Raji (cell line): ENCODE measurements around the gene CLDN9.
A peak's percentile ranks its signal among the peaks of the same experiment; 100 is the strongest.

Experiments used
- POLR2A ChIP-seq: IDR thresholded peaks from 2 replicates; pipeline ENCODE4 v1.6.1; 2011; ENCODE audit warnings: low read depth, low read length, control low read depth; ENCODE audit not compliant: insufficient read depth

Gene CLDN9

GRCh38 chr16:2981899-2982250 is 30.8 kb upstream of the CLDN9 start:
- 0 out of 2 replicates have a peak, but pooled peaks have one; percentile 21 for TF ChIP-seq POLR2A

GRCh38 chr16:2982402-2982801 is 30.3 kb upstream of the CLDN9 start:
- no peak for TF ChIP-seq POLR2A

- no peak; the same call in 1 of the 2 replicates for TF ChIP-seq POLR2A
These were observed 29.0 kb upstream of the CLDN9 start for GRCh38 chr16:2983706-2984136.

GRCh38 chr16:2985462-2985861 is 27.3 kb upstream of the CLDN9 start:
- TF ChIP-seq POLR2A: no peak

GRCh38 chr16:2985893-2986355 is 26.8 kb upstream of the CLDN9 start:
- no peak for TF ChIP-seq POLR2A

GRCh38 chr16:2986623-2987188 is 26.0 kb upstream of the CLDN9 start:
- no peak for TF ChIP-seq POLR2A

- TF ChIP-seq POLR2A: no peak
These were observed 25.4 kb upstream of the CLDN9 start for GRCh38 chr16:2987286-2987685.

- TF ChIP-seq POLR2A: no peak
These were observed 24.9 kb upstream of the CLDN9 start for GRCh38 chr16:2987833-2988232.

GRCh38 chr16:2988590-2989099 is 24.1 kb upstream of the CLDN9 start:
- no peak for TF ChIP-seq POLR2A

GRCh38 chr16:2990891-2991290 is 21.8 kb upstream of the CLDN9 start:
- TF ChIP-seq POLR2A: no peak

GRCh38 chr16:2991566-2992261 is 21.0 kb upstream of the CLDN9 start:
- no peak for TF ChIP-seq POLR2A

- TF ChIP-seq POLR2A: no peak
These were observed 20.2 kb upstream of the CLDN9 start for GRCh38 chr16:2992383-2993081.

- no peak for TF ChIP-seq POLR2A
These were observed 16.4 kb upstream of the CLDN9 start for GRCh38 chr16:2996298-2996697.

GRCh38 chr16:2999929-3000328 is 12.8 kb upstream of the CLDN9 start:
- TF ChIP-seq POLR2A: no peak

- TF ChIP-seq POLR2A: no peak
These were observed 12.2 kb upstream of the CLDN9 start for GRCh38 chr16:3000540-3000939.

- TF ChIP-seq POLR2A: no peak
These were observed 11.4 kb upstream of the CLDN9 start for GRCh38 chr16:3001316-3001715.
